ENCODE data around the gene MAP4K2.
"Not testable (repeated sequence)": the region's sequence is repeated elsewhere in the genome, so short reads cannot be mapped to it uniquely, and the experiment has no call there.

Gene MAP4K2

GRCh38 chr11:64823568-64824119 is 20.6 kb upstream of the MAP4K2 start:
- TF ChIP-seq ARNT (IDR thresholded peaks at IDR 0.05) (no peak), TARDBP (IDR thresholded peaks at IDR 0.05) (no peak), ZNF384 (IDR thresholded peaks at IDR 0.05) (no peak), BHLHE40 (IDR thresholded peaks at IDR 0.05; ENCODE audit: borderline replicate concordance) (no peak), SUZ12 (IDR thresholded peaks at IDR 0.05) (no peak), NFRKB (IDR thresholded peaks at IDR 0.05) (no peak), FOXK2 (IDR thresholded peaks at IDR 0.05) (no peak), HDGF (IDR thresholded peaks at IDR 0.05; ENCODE audit: borderline replicate concordance) (no peak), FOXM1 (IDR thresholded peaks at IDR 0.05; ENCODE audit: borderline replicate concordance) (no peak), LEF1 (IDR thresholded peaks at IDR 0.05; ENCODE audit: borderline replicate concordance) (no peak), L3MBTL2 (conservative IDR thresholded peaks at IDR 0.05) (no peak), SP1 (IDR thresholded peaks at IDR 0.05) (no peak), ELF4 (IDR thresholded peaks at IDR 0.05) (no peak), CTBP1 (IDR thresholded peaks at IDR 0.05; ENCODE audit: borderline replicate concordance) (no peak), FOXA1 (IDR thresholded peaks at IDR 0.05) (no peak), PKNOX1 (IDR thresholded peaks at IDR 0.05) (no peak)
- POLR2A ChIA-PET: no interaction called here
- CTCF ChIA-PET: no interaction called here
- DNase-seq (ENCODE audit: extremely low spot score): no peak

- TF ChIP-seq CTBP1 (IDR thresholded peaks at IDR 0.05; ENCODE audit: borderline replicate concordance): no peak
- TF ChIP-seq TARDBP (IDR thresholded peaks at IDR 0.05): no peak
- POLR2A ChIA-PET: interaction anchor here (0.8 kb wide), 1 partner anchor 9 kb away, joined by 3 read pairs; no protein-coding TSS in a partner anchor
- no peak for DNase-seq (ENCODE audit: extremely low spot score)
- CTCF ChIA-PET: no interaction called here
These were observed 14.5 kb upstream of the MAP4K2 start for GRCh38 chr11:64817476-64817875.

- CTCF ChIA-PET: interaction anchor here (0.6 kb wide), 1 partner anchor 31 kb away, joined by 3 read pairs; no protein-coding TSS in a partner anchor
- DNase-seq (ENCODE audit: extremely low spot score); POLR2A ChIA-PET: not testable (repeated sequence)
These were observed 12.4 kb upstream of the MAP4K2 start for GRCh38 chr11:64815433-64815832.

- TF ChIP-seq TARDBP (IDR thresholded peaks at IDR 0.05): no peak
- no peak for TF ChIP-seq PKNOX1 (IDR thresholded peaks at IDR 0.05)
- POLR2A ChIA-PET: interaction anchor here (0.8 kb wide), 1 partner anchor 36 kb away, joined by 3 read pairs; no protein-coding TSS in a partner anchor
- no peak for DNase-seq (ENCODE audit: extremely low spot score)
- CTCF ChIA-PET: interaction anchor here (0.6 kb wide), 1 partner anchor 32 kb away, joined by 3 read pairs; no protein-coding TSS in a partner anchor
These were observed 11.7 kb upstream of the MAP4K2 start for GRCh38 chr11:64814712-64815187.

GRCh38 chr11:64813826-64814225 is 10.8 kb upstream of the MAP4K2 start:
- POLR2A ChIA-PET: interaction anchor here (1.1 kb wide), 1 partner anchor 200 kb away, joined by 3 read pairs; the partner anchor contains the start of gene ARL2
- CTCF ChIA-PET: interaction anchor here (0.6 to 0.7 kb wide), 2 partner anchors 10 to 680 kb away, joined by 3 read pairs; no protein-coding TSS in a partner anchor
- DNase-seq (ENCODE audit: extremely low spot score): no peak
- TF ChIP-seq CTBP1 (IDR thresholded peaks at IDR 0.05; ENCODE audit: borderline replicate concordance): no peak
- TF ChIP-seq FOXM1 (IDR thresholded peaks at IDR 0.05; ENCODE audit: borderline replicate concordance): no peak
- no peak for TF ChIP-seq TARDBP (IDR thresholded peaks at IDR 0.05)
- TF ChIP-seq LEF1 (IDR thresholded peaks at IDR 0.05; ENCODE audit: borderline replicate concordance): no peak
- no peak for TF ChIP-seq ELF4 (IDR thresholded peaks at IDR 0.05)
- TF ChIP-seq SUZ12 (IDR thresholded peaks at IDR 0.05): no peak
- TF ChIP-seq FOXK2 (IDR thresholded peaks at IDR 0.05): no peak
- no peak for TF ChIP-seq BHLHE40 (IDR thresholded peaks at IDR 0.05; ENCODE audit: borderline replicate concordance)
- TF ChIP-seq ARNT (IDR thresholded peaks at IDR 0.05): no peak
- no peak for TF ChIP-seq SP1 (IDR thresholded peaks at IDR 0.05)
- TF ChIP-seq HDGF (IDR thresholded peaks at IDR 0.05; ENCODE audit: borderline replicate concordance): no peak
- no peak for TF ChIP-seq FOXA1 (IDR thresholded peaks at IDR 0.05)
- no peak for TF ChIP-seq ZNF384 (IDR thresholded peaks at IDR 0.05)
- no peak for TF ChIP-seq NFRKB (IDR thresholded peaks at IDR 0.05)
- TF ChIP-seq L3MBTL2 (conservative IDR thresholded peaks at IDR 0.05): no peak
- no peak for TF ChIP-seq PKNOX1 (IDR thresholded peaks at IDR 0.05)

GRCh38 chr11:64810891-64811272 is 7.9 kb upstream of the MAP4K2 start:
- TF ChIP-seq ELF4 (IDR thresholded peaks at IDR 0.05) (no peak; the same call in 1 of the 2 replicates), L3MBTL2 (conservative IDR thresholded peaks at IDR 0.05) (peak; percentile 91)
- no peak for DNase-seq (ENCODE audit: extremely low spot score)
- ChIA-PET POLR2A (interaction anchor here (0.9 to 2.1 kb wide), 3 partner anchors 10 to 230 kb away, joined by 3 to 13 read pairs (median 4); partner anchors contain the start of genes SAC3D1 and SF1), CTCF (interaction anchor here (0.7 kb wide), 1 partner anchor 67 kb away, joined by 4 read pairs; no protein-coding TSS in a partner anchor)
